ENCODE results near the gene RYR2. TPM values are rescaled to one million over a fixed set of nuclear protein-coding genes. Genes with fewer than 3 reads are reported as not detected.

RYR2 gene
- total RNA-seq, 6 experiments from 2014 or later = 0.02 to 0.43 (median 0.16) TPM

DNA sequence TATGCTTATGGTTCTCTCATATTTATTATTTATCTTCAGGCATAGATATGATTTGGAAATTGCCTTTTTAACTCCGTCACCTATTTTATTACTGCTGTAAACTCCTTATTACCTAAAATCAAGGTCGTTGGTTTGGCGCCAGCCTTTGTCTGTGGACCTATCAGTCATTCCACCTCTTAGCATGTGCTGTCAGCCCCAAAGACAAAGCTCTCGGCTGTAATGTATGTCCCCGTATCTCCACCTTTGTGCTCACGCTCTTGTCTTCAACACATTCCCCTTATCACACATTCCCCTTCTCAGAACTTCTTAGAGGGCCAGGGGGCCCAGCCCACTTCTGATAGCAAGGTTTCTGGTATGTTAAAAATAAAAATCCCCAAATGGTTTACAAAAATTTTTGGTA is 342.2 kb downstream of the RYR2 start:
- Histone ChIP-seq H3K4me3 (no peak overlapping the region), H3K9me3 (no peaks in the 10 kb centered on the region), H3K27ac (no peak overlapping the region), H3K27me3 (no peaks in the 10 kb centered on the region), H3K36me3 (no peaks in the 10 kb centered on the region), H3K4me1 (no peaks in the 10 kb centered on the region)
- 33% methylated on average over 6 of the region's 6 CpGs for WGBS (ENCODE audit: insufficient coverage, low coverage, low lambda C conversion rate, missing lambda C conversion rate)
- ATAC-seq (no peak), DNase-seq (no peak)
- intact Hi-C loops (cut with DNase I) = no loop called here
- TF ChIP-seq POLR2A (IDR thresholded peaks at IDR 0.05) = no peak
- TF ChIP-seq, protein P1, sequence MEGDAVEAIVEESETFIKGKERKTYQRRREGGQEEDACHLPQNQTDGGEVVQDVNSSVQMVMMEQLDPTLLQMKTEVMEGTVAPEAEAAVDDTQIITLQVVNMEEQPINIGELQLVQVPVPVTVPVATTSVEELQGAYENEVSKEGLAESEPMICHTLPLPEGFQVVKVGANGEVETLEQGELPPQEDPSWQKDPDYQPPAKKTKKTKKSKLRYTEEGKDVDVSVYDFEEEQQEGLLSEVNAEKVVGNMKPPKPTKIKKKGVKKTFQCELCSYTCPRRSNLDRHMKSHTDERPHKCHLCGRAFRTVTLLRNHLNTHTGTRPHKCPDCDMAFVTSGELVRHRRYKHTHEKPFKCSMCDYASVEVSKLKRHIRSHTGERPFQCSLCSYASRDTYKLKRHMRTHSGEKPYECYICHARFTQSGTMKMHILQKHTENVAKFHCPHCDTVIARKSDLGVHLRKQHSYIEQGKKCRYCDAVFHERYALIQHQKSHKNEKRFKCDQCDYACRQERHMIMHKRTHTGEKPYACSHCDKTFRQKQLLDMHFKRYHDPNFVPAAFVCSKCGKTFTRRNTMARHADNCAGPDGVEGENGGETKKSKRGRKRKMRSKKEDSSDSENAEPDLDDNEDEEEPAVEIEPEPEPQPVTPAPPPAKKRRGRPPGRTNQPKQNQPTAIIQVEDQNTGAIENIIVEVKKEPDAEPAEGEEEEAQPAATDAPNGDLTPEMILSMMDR (IDR thresholded peaks at IDR 0.05) = no peak

DNA sequence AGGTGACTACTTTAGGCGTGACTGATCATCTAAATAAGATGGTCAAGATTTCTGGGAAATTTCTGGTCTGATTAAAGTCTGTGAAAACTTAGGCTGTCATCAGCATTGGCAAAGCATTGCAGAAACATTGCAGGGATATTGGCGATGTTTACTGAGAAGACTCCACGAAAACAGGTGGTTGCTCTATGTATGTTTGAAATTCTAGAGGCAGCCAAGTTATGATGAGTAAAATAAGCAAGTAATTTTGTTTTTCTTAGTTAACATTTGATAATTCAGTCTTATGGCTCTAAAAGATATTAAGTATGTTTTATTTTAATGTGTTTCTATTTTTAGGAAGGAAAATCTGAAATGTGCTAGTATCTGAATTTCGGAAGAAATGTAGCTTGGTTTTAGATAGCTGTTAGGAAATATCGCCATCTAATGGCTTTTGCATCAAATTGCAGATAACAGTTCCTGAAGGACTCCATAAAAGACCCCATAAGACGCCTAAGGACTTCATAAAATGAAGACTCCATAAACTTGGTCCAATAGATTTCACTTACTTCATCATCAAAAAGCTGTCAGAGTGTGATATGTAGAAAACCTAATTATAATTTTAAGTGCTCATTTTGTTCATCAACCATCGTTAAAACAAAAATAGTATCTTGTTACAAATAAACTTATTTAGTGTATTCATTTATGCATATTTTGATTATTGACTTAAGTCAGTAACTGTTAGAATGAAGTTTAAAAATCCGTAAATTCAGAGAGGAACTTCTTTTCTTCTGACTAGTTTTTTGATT is 344.6 kb downstream of the RYR2 start:
- intact Hi-C loops (cut with DNase I) = no loop called here
- no peak overlapping the region for H3K27ac ChIP-seq
- DNase-seq (no peak), ATAC-seq (peak in 1 of 4 donors; percentile 37)
- H3K4me3 ChIP-seq = no peak overlapping the region
- no peaks in the 10 kb centered on the region for H3K36me3 ChIP-seq
- H3K9me3 ChIP-seq = no peaks in the 10 kb centered on the region
- H3K4me1 ChIP-seq = no peaks in the 10 kb centered on the region
- WGBS (ENCODE audit: insufficient coverage, low coverage, low lambda C conversion rate, missing lambda C conversion rate) = 31% methylated on average over 8 of the region's 8 CpGs
- H3K27me3 ChIP-seq = no peaks in the 10 kb centered on the region
- TF ChIP-seq, protein P1 (IDR thresholded peaks at IDR 0.05) = peak; percentile 45 to 65 (median 62)
- no peak for TF ChIP-seq POLR2A (IDR thresholded peaks at IDR 0.05)

DNA sequence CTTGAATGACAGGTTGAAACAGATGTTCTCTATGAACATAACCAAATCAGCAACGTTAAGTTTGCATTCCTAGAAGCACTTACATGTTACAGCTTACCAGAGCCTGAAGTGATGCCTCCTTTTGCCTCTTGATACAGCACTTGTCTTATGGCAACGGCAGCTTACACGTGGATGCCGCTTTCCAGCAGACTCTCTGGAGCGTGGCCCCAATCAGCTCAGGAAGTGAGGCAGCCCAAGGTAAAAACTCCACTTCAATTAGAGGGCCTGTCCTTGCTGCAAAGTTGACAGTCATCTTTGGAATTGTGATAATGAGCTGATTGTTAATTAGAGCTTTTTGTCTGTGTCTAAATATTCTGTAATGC is 345.1 kb downstream of the RYR2 start:
- Histone ChIP-seq H3K9me3 (no peaks in the 10 kb centered on the region), H3K27me3 (no peaks in the 10 kb centered on the region), H3K36me3 (no peaks in the 10 kb centered on the region), H3K4me3 (no peak overlapping the region), H3K27ac (no peak overlapping the region), H3K4me1 (no peaks in the 10 kb centered on the region)
- no peak for ATAC-seq
- TF ChIP-seq POLR2A (IDR thresholded peaks at IDR 0.05) = no peak
- TF ChIP-seq, protein P1 (IDR thresholded peaks at IDR 0.05) = no peak
- intact Hi-C loops (cut with DNase I) = no loop called here
- 60% methylated on average over 5 of the region's 5 CpGs for WGBS (ENCODE audit: insufficient coverage, low coverage, low lambda C conversion rate, missing lambda C conversion rate)
- DNase-seq = no peak

DNA sequence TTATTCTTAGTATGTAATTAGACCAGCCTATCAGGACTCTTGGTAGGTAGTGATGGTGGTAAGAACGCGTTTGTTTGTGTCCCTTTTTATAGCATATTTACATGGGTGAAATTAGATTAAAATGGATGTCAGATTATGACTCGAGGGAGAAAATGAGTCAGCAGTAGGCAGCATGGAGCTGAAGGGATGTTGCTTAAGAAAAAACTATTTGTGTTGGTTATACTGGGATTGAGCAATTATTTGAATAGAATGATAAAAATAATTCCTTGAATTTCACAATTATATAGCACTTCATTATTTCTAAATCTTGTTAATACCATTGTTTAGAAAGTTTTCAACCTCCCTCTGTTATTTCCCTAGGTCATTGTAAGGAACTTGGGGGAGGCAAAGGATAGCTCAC is 348.8 kb downstream of the RYR2 start:
- TF ChIP-seq, protein P1 (IDR thresholded peaks at IDR 0.05) = no peak
- TF ChIP-seq POLR2A (IDR thresholded peaks at IDR 0.05) = no peak
- ATAC-seq = no peak
- Histone ChIP-seq H3K36me3 (no peaks in the 10 kb centered on the region), H3K9me3 (no peaks in the 10 kb centered on the region), H3K27ac (no peak overlapping the region), H3K27me3 (no peaks in the 10 kb centered on the region), H3K4me3 (no peak overlapping the region), H3K4me1 (no peaks in the 10 kb centered on the region)
- DNase-seq = no peak
- intact Hi-C loops (cut with DNase I) = no loop called here
- 30% methylated on average over 3 of the region's 3 CpGs for WGBS (ENCODE audit: insufficient coverage, low coverage, low lambda C conversion rate, missing lambda C conversion rate)
